ENCODE results near the gene MALRD1.

MALRD1 gene

DNA sequence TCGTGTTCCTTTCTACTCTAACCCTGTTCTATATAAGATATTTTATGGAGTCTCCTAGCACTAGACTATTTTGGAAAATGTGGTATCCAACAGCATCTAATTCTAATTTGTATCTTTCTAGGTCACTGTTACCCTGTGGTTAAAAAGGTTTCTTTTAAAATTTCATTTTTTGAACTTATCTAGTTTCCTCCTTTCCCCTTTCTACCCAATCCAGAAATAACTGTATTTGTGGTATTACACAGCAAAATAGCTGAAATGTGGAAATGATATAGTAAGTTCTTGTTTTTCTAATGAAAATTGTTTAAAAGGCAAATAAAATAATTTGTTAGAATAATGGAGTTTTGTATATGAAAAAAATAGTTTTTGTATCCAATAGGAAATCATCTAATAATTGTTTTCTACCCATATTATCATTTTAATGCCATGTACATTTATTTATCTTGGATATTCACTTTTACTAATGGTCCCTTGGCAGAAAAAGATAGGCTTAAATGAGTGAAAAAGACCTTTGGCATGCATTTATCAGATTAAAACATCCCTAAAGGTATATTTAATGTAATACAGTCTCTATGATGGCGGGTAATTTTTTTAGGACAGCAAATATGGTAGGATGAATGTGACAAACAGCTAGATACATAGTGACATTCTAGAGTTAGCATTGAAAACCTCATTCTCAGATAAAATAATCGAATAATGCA is 592.1 kb downstream of the MALRD1 start:
- H3K4me3 ChIP-seq (ENCODE audit: control insufficient read depth, low read depth, low read length), result no peak overlapping the region
- no peak for TF ChIP-seq CTCF (conservative IDR thresholded peaks at IDR 0.05; ENCODE audit: control insufficient read depth, insufficient read depth, low read depth, low read length)
- DNase-seq (ENCODE audit: low read depth), result no peak

DNA sequence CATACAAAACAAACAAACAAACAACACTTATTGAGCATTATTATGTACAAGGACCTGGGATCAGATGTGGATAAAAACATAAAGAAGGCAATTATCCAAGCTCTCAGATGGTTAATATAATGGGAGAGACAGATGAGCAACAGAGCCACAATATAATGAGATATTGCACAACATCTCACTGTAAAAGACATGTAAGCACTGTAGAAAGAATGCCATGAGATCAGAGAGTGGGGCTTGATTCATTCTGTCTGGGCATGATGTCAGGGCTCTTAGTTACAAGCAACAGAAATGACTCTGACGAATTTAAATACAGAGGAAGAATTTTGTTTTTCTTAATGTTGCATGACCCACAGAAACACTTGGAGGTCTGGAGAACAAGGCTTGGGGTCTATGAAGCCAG is 602.9 kb downstream of the MALRD1 start:
- H3K4me3 ChIP-seq (ENCODE audit: control insufficient read depth, low read depth, low read length), result no peak overlapping the region
- DNase-seq (ENCODE audit: low read depth), result peak; percentile 96
- no peak for TF ChIP-seq CTCF (conservative IDR thresholded peaks at IDR 0.05; ENCODE audit: control insufficient read depth, insufficient read depth, low read depth, low read length)

GRCh38 chr10:19652750-19653149 is 604.1 kb downstream of the MALRD1 start:
- no peak overlapping the region for H3K4me3 ChIP-seq (ENCODE audit: control insufficient read depth, low read depth, low read length)
- DNase-seq (ENCODE audit: low read depth), result peak; percentile 11
- no peak for TF ChIP-seq CTCF (conservative IDR thresholded peaks at IDR 0.05; ENCODE audit: control insufficient read depth, insufficient read depth, low read depth, low read length)

GRCh38 chr10:19653931-19654330 is 605.3 kb downstream of the MALRD1 start:
- no peak for TF ChIP-seq CTCF (conservative IDR thresholded peaks at IDR 0.05; ENCODE audit: control insufficient read depth, insufficient read depth, low read depth, low read length)
- no peak overlapping the region for H3K4me3 ChIP-seq (ENCODE audit: control insufficient read depth, low read depth, low read length)
- DNase-seq (ENCODE audit: low read depth), result no peak

- DNase-seq (ENCODE audit: low read depth), result peak; percentile 69
- no peak for TF ChIP-seq CTCF (conservative IDR thresholded peaks at IDR 0.05; ENCODE audit: control insufficient read depth, insufficient read depth, low read depth, low read length)
- no peak overlapping the region for H3K4me3 ChIP-seq (ENCODE audit: control insufficient read depth, low read depth, low read length)
Measured at GRCh38 chr10:19654576-19654975, 606.0 kb downstream of the MALRD1 start.

DNA sequence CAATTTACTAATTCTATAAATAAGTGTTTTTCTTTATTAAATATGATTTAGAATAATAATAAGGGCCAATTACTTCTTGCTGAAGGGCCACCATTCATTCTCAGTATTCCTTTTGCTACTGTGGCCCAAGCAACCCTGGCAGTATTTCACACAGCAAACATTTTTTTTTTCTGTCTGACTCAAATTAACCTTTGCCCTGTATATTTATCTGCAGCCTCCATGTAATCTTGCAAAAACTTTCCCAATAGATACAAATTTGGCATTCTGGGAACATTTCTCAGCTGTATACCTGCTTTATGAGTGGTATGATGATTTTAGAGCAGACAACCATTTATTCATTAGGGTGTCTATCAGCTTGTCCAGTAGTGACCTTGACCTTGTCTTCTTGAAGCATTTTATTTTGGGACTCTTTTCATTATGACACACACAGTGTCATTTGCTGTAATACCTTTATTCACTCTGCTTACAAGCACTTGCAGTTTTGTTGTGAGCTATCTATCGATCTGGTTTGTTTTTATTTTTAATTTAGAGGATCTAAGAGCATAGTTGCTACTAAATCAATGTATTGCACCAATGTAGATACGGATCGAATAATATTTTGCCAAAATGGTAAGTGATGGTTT is 607.9 kb downstream of the MALRD1 start:
- peak; percentile 17 for DNase-seq (ENCODE audit: low read depth)
- TF ChIP-seq CTCF (conservative IDR thresholded peaks at IDR 0.05; ENCODE audit: control insufficient read depth, insufficient read depth, low read depth, low read length), result no peak
- H3K4me3 ChIP-seq (ENCODE audit: control insufficient read depth, low read depth, low read length), result no peak overlapping the region
